ENCODE measurements around the gene NOL9. TPM values are rescaled to one million over a fixed set of nuclear protein-coding genes. Genes with fewer than 3 reads are reported as not detected.

The NOL9 gene
- polyA plus RNA-seq, 3 donors, result 2.8 to 5.8 (median 5.2) TPM

- WGBS, 3 donors, result 74 to 75% (median 75%) methylated on average over 13 of the region's 13 CpGs
- no peak overlapping the region for H3K27ac ChIP-seq (ENCODE audit: low read depth, low read length)
Observed at GRCh38 chr1:6488602-6489382, 65.5 kb downstream of the NOL9 start.

DNA sequence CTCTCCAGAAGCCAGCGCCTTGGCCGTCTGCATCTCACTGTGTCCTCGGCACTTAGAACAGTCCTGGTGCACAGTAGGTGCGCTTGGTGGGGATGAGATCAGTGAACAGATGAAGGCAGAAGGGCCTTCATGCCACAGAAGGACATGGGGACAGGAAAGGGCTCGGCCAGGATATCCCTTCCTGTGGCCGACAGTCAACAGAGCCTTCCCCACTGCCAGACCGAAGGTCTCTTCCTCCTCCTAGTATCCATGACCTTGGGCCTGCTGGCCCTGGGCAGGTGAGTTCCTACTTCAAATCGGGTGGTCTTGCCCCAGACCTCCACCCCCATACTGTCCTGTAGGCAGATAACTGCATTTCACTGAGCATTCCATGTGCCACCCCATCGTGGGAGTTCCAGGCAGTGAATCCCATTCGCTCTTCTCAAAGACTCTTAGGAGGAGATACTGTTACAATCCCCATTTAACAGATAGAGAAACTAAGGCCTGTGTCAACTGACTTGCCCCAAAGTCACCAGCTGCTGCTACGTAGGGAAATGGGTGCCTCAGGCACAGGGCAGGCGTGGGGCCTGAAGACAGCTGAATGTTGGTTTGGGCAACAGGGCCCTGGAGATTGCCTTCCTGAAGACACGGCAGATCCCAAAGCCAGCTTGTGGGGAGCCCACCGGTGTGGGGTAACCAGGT, 66.4 kb downstream of the NOL9 start:
- H3K27ac ChIP-seq (ENCODE audit: low read depth, low read length), result no peak overlapping the region
- 80 to 81% (median 81%) methylated on average over 14 of the region's 14 CpGs for WGBS, 3 donors

GRCh38 chr1:6486433-6487011, 67.8 kb downstream of the NOL9 start:
- H3K27ac ChIP-seq (ENCODE audit: low read depth, low read length), result no peak overlapping the region
- WGBS, 3 donors, result 2 to 5% (median 4%) methylated on average over 15 of the region's 15 CpGs

GRCh38 chr1:6485168-6486101, 68.9 kb downstream of the NOL9 start:
- no peak overlapping the region for H3K27ac ChIP-seq (ENCODE audit: low read depth, low read length)
- 2 to 3% (median 3%) methylated on average over 32 to 79 of the region's 80 CpGs for WGBS, 3 donors

- H3K27ac ChIP-seq (ENCODE audit: low read depth, low read length), result no peak overlapping the region
- WGBS, 3 donors, result 15 to 39% (median 15%) methylated on average over 13 of the region's 13 CpGs
Observed at GRCh38 chr1:6484826-6485167, 69.5 kb downstream of the NOL9 start.

DNA sequence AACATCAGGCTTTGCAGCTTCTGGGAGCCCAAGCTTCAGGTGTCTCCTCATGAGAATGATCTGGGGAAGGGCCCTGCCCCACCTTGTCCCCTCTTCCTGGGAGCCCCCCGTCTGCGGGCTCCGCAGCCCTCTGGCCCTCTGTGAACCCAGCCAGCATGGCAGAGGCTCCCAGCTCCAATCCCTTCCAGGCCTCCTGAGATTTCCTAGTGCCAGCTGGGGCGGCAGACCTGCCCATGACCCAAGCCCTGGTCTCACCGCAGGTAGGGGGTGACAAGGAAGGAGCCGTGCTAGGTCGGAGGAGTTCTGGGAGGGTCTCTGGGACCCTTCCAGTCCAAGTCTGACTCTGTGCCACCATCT, 70.6 kb downstream of the NOL9 start:
- no peak overlapping the region for H3K27ac ChIP-seq (ENCODE audit: low read depth, low read length)
- WGBS, 3 donors, result 91 to 94% (median 94%) methylated on average over 7 of the region's 7 CpGs

- no peak overlapping the region for H3K27ac ChIP-seq (ENCODE audit: low read depth, low read length)
- WGBS, 3 donors, result 76 to 81% (median 78%) methylated on average over 14 of the region's 14 CpGs
Observed at GRCh38 chr1:6483017-6483760, 71.1 kb downstream of the NOL9 start.

DNA sequence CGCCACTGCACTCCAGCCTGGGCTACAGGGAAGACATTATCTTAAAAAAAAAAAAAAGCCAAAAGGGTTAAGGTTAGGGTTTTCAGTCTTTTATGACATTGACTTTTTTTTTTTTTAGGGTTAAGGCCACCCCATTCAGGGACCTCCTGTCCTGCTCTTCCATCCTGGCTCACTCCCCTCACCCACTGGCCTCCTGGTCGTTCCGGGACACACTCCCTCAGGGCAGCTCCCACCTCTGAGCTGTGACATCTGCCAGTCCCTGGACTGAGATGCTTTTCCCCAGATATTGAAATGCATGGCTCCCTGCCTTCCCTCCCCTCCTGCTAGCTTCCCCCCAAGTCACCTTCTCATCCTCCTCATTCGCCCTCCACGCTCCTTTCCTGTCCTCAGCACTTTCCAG, 72.5 kb downstream of the NOL9 start:
- H3K27ac ChIP-seq (ENCODE audit: low read depth, low read length), result no peak overlapping the region
- WGBS, 3 donors, result 77 to 85% (median 82%) methylated on average over 5 of the region's 5 CpGs

DNA sequence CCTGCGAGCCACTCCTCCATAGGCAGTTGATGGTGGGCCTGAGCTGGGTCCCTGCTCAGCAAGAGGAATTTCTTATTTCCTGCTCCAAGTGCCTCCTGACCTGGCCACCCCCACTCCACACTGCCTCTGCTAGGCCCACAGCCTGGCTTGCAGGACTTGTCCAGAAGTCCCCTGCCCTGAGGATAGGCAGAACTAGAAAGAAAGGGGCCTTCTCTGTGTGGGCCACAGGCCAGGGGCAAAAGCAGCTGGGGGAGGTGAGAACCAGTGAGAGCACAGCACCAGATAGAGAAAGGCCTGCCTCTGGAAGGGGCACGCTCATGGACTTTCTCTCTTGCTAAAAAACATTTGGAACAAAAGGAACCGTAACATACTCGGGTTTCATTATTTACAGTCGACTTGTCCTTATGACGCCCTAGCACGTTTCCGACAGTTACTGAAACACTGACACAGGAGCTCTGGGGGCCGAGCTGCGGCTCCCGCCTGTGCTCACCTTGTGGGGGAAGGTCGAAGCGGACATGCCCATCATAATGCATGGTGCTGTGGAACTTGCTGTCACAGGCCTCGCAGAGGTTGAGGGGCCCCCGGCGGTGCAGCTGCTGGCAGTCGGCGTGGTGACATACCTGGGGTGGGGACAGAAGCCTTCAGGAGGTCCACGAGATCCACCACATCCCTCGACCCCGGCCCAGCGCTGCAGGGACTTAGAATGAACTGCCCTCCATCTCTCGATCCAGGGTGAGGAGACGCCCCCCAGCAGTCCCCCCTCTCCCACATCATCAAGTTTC, 77.1 kb downstream of the NOL9 start:
- 86 to 87% (median 87%) methylated on average over 24 of the region's 24 CpGs for WGBS, 3 donors
- H3K27ac ChIP-seq (ENCODE audit: low read depth, low read length), result no peak overlapping the region

- no peak overlapping the region for H3K27ac ChIP-seq (ENCODE audit: low read depth, low read length)
- 89 to 96% (median 92%) methylated on average over 5 of the region's 5 CpGs for WGBS, 3 donors
Observed at GRCh38 chr1:6476483-6476882, 77.8 kb downstream of the NOL9 start.

GRCh38 chr1:6475381-6476133, 78.8 kb downstream of the NOL9 start:
- no peak overlapping the region for H3K27ac ChIP-seq (ENCODE audit: low read depth, low read length)
- WGBS, 3 donors, result 19 to 35% (median 33%) methylated on average over 31 to 33 of the region's 33 CpGs

DNA sequence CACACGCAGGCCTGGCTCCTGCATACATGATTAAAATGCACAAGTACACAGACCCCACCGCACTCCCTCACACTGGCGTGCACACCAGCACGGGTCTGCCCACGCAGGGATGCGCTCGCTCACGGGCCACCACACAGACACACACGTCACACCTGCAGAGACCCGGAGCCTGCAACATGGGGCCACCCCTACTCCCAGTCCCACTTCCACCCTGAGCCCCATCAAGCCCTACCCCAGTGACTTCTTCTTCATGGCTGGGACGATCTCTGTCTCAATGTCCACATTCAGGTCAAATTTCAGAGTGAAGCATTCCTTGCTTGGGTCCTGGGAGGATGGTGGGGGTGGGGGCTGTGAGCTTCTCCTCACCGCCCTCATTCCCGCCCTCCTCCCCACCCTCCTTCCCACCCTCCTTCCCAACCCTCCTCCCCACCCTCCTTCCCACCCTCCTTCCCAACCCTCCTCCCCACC, 79.5 kb downstream of the NOL9 start:
- H3K27ac ChIP-seq (ENCODE audit: low read depth, low read length), result no peak overlapping the region
- 73 to 80% (median 80%) methylated on average over 12 to 13 of the region's 13 CpGs for WGBS, 3 donors

GRCh38 chr1:6473974-6474814, 80.1 kb downstream of the NOL9 start:
- no peak overlapping the region for H3K27ac ChIP-seq (ENCODE audit: low read depth, low read length)
- WGBS, 3 donors, result 79 to 85% (median 80%) methylated on average over 31 to 33 of the region's 33 CpGs

GRCh38 chr1:6473156-6473555, 81.2 kb downstream of the NOL9 start:
- H3K27ac ChIP-seq (ENCODE audit: low read depth, low read length), result no peak overlapping the region
- WGBS, 3 donors, result 93 to 97% (median 96%) methylated on average over 10 to 18 of the region's 18 CpGs

DNA sequence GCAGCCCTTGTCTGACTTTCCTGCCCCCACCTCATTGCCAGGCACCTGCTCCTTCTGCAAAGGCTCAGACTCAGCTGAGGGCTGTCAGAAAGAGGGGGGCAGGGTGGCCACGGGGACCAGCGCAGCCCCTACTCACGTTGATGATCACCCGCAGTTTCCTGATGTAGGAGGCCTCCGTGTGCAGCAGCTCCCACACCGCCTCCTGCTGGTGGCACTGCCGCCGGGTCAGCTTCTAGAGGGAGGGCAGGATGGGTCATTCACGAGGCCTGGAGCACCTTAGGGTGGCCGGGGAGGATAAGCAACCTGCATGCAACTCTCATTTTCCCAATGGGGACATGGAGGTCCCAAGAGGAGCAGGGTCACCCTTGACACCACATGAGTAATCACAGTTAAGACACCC, 81.9 kb downstream of the NOL9 start:
- WGBS, 3 donors, result 82 to 89% (median 85%) methylated on average over 10 of the region's 10 CpGs
- no peak overlapping the region for H3K27ac ChIP-seq (ENCODE audit: low read depth, low read length)

DNA sequence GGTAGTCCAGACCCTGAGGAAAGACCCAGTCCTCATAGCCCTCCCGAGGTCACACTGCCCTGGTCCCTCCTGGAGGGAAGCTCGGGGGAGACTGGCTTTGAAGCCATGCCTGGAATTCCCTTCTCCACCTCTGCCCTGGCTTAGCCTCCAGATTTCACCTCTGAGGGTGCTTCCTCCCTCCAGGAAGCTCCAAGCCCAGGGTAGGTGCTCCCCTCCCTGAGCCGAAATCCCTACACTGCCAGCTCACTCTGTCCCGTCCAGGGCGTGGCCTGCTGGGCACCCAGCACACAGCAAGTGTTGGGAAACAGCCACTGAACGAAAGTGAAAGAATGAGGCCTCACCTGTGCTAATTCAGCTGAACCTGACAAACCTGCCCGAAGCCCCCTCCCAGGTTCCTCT, 82.3 kb downstream of the NOL9 start:
- H3K27ac ChIP-seq (ENCODE audit: low read depth, low read length), result no peak overlapping the region
- WGBS, 3 donors, result 75 to 95% (median 84%) methylated on average over 7 of the region's 7 CpGs

Measured in adipose tissue (tissue), 3 donors.